HFFc6 (cell line): ENCODE results near the gene RTN4R. TPM values are rescaled to one million over a fixed set of nuclear protein-coding genes. Genes with fewer than 3 reads are reported as not detected.
A peak's percentile ranks its signal among the peaks of the same experiment; 100 is the strongest.
"Not testable (repeated sequence)": the region's sequence is repeated elsewhere in the genome, so short reads cannot be mapped to it uniquely, and the experiment has no call there.

Experiments
- DNase-seq: peaks from one replicate; pipeline ENCODE4 v3.0.0-alpha.2; 2018
- H3K27ac Mint-ChIP-seq: 2 replicates; pipeline ENCODE4 v1.8.0; 2020; ENCODE audit warnings: mild to moderate bottlenecking, mixed read lengths
- H3K27me3 Mint-ChIP-seq: 2 replicates; pipeline ENCODE4 v1.8.0; 2021; ENCODE audit warnings: mild to moderate bottlenecking, moderate library complexity, mixed read lengths; ENCODE audit not compliant: insufficient read depth
- H3K36me3 Mint-ChIP-seq: 2 replicates; pipeline ENCODE4 v1.8.0; 2021; ENCODE audit warnings: low read depth, mixed read lengths
- H3K4me1 Mint-ChIP-seq: 2 replicates; pipeline ENCODE4 v1.8.0; 2020; ENCODE audit warnings: low read depth, mixed read lengths
- H3K4me3 Mint-ChIP-seq: 2 replicates; pipeline ENCODE4 v1.8.0; 2020; ENCODE audit warnings: mild to moderate bottlenecking, moderate library complexity, mixed read lengths
- H3K9me3 Mint-ChIP-seq: 2 replicates; pipeline ENCODE4 v1.8.0; 2020; ENCODE audit warnings: mild to moderate bottlenecking, mixed read lengths
- total RNA-seq, 6 experiments: library from RNA; stranded (reverse); fragmentation: NEBNext Ultra II Directional; extraction: Animal tissue kit (Norgen Biotek cat#: 25700); gene quantifications; 2 replicates in 1 of 6; 3 replicates in 5 of 6; pipeline ENCODE4 v1.2.3, GENCODE V29; 2021
- TF ChIP-seq, protein P1 (sequence below): fragments of 200-600 bp; sonication (generic); IDR thresholded peaks from 2 replicates; pipeline ENCODE4 v1.5.0; 2021; ENCODE audit warnings: antibody characterized with exemption, mild to moderate bottlenecking

Gene RTN4R
- total RNA-seq, 6 experiments from 2014 or later, result 0.14 to 0.85 (median 0.35) TPM

DNA sequence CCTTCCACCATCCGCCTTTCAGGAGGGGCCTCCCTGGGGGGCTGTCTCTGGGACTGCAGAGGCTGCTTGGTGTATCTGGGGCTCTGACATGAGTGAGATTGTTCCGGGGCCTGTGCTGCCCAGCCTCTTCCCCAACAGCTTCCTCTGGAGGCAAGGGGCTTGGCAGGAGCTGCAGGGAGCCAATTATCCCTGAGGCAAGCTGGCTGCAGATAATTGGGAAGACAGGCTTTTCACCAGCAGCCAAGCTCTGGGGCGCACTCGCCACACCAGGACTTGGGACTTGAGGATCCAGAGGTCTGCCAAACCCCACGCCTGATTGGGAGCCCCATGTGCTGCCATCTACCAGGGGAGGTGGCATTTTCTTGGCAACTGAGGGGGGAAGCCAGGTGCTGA is 15.6 kb upstream of the RTN4R start:
- Mint-ChIP-seq H3K27ac (no peak overlapping the region), H3K4me1 (peaks cover 9% of the 10 kb centered on the region), H3K27me3 (peaks cover 20% of the 10 kb centered on the region), H3K9me3 (no peaks in the 10 kb centered on the region), H3K4me3 (no peak overlapping the region), H3K36me3 (no peaks in the 10 kb centered on the region)
- TF ChIP-seq, protein P1, sequence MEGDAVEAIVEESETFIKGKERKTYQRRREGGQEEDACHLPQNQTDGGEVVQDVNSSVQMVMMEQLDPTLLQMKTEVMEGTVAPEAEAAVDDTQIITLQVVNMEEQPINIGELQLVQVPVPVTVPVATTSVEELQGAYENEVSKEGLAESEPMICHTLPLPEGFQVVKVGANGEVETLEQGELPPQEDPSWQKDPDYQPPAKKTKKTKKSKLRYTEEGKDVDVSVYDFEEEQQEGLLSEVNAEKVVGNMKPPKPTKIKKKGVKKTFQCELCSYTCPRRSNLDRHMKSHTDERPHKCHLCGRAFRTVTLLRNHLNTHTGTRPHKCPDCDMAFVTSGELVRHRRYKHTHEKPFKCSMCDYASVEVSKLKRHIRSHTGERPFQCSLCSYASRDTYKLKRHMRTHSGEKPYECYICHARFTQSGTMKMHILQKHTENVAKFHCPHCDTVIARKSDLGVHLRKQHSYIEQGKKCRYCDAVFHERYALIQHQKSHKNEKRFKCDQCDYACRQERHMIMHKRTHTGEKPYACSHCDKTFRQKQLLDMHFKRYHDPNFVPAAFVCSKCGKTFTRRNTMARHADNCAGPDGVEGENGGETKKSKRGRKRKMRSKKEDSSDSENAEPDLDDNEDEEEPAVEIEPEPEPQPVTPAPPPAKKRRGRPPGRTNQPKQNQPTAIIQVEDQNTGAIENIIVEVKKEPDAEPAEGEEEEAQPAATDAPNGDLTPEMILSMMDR, result no peak
- no peak for DNase-seq

DNA sequence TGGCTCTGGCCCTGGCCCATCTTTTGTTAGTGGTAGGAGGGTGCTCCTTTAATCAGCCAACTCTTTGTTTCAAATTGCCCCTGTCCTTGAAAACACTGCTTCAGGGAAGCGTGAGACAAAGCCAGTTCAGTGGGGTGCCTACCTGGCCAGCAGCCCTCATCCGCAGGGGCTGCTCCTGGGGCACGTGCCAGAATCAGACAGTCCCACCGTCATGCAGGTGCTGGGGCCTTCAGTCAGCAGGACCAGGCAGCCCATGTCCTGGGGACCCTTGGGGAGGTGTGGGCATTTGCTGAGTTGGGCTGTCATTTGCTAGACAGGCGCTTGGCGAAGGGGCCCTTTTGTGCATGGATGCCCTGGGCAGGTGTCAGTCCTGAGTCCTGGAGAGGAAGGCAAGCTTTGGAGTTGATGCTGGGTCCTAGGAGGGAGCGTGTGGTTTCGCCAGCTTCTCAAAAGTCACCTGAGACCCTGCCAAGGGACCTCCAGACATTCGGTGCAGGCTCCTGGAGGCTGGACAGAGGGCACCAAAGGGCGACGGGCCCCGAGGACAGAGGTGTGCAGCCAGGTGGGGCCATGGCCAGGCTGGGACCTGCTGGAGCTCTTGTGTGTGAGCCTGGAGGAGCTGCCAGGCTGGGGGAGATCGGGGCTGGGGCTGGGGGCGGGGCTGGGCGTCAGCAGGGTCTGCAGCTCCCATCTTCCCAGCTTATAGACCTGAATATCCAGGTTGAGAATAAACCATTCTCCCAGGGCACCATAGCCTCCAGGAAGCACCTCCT is 15.0 kb upstream of the RTN4R start:
- Mint-ChIP-seq H3K27me3 (peaks cover 20% of the 10 kb centered on the region), H3K27ac (no peak overlapping the region), H3K4me3 (no peak overlapping the region)

GRCh38 chr22:20281891-20282290 is 13.8 kb upstream of the RTN4R start:
- H3K4me3 Mint-ChIP-seq, result no peak overlapping the region
- H3K4me1 Mint-ChIP-seq, result peaks cover 9% of the 10 kb centered on the region
- peaks cover 14% of the 10 kb centered on the region for H3K27me3 Mint-ChIP-seq
- DNase-seq, result no peak
- TF ChIP-seq, protein P1, result no peak
- no peaks in the 10 kb centered on the region for H3K36me3 Mint-ChIP-seq
- H3K9me3 Mint-ChIP-seq, result no peaks in the 10 kb centered on the region
- H3K27ac Mint-ChIP-seq, result no peak overlapping the region

More for the DNA sequence above, 15.0 kb upstream of the RTN4R start:
- Mint-ChIP-seq H3K9me3 (no peaks in the 10 kb centered on the region), H3K36me3 (no peaks in the 10 kb centered on the region), H3K4me1 (peaks cover 9% of the 10 kb centered on the region)
- DNase-seq, result no peak
- TF ChIP-seq, protein P1, result no peak

DNA sequence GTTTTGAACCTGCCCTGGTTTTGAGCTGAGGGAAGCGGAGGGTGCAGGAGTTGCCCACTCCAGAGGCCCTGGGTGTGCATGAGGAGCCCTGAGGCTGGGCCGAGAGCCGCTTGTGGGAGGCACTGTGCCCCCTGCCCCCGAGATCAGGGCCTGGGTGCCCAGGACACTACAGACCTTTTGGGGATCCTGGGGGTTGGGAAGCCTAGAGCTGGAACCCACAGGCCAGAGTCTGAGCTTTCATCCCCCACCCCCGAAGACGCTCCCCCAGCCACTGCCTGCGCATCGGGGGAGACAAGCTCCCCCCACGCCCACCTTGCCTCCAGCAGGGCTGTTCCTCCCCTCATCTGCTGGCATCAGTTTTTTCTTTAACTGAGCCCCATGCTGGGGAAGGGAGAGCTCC is 13.4 kb upstream of the RTN4R start:
- DNase-seq, H3K4me1 Mint-ChIP-seq, H3K4me3 Mint-ChIP-seq, H3K9me3 Mint-ChIP-seq, H3K36me3 Mint-ChIP-seq, H3K27ac Mint-ChIP-seq: not testable (repeated sequence)
- H3K27me3 Mint-ChIP-seq, result peaks cover 16% of the 10 kb centered on the region

GRCh38 chr22:20280866-20281265 is 12.7 kb upstream of the RTN4R start:
- no peak for DNase-seq
- Mint-ChIP-seq H3K27ac (no peak overlapping the region), H3K36me3 (no peaks in the 10 kb centered on the region), H3K4me1 (peaks cover 9% of the 10 kb centered on the region), H3K4me3 (no peak overlapping the region), H3K27me3 (peaks cover 16% of the 10 kb centered on the region), H3K9me3 (no peaks in the 10 kb centered on the region)
- TF ChIP-seq, protein P1, result no peak

DNA sequence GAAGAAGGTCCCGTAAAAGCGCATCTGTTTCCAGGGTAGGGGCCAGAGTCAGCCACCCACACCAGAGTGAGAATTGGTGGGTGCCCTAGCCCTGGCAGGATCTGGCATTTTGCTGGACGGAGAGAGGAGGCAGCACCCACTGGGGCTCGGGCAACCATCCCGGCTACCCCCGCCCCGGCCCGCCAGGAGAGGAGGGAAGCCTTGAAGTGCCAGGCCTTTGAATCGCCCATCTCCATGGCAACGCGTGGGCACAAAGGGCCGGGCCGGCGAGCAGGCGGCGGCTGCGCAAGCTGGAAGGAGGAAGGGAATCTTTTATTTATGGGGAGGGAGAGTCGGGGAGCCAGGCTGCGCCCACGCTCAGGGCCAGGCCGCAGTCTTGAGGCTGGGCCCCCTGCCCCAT is 12.0 kb upstream of the RTN4R start:
- not testable (repeated sequence) for DNase-seq, H3K9me3 Mint-ChIP-seq, H3K36me3 Mint-ChIP-seq, H3K4me1 Mint-ChIP-seq, H3K27ac Mint-ChIP-seq
- peak overlapping the region; percentile 23; the same call in 1 of the 2 replicates for H3K4me3 Mint-ChIP-seq
- peaks cover 16% of the 10 kb centered on the region for H3K27me3 Mint-ChIP-seq
